ENCODE measurements around the gene PTPRZ1.

Gene PTPRZ1

DNA sequence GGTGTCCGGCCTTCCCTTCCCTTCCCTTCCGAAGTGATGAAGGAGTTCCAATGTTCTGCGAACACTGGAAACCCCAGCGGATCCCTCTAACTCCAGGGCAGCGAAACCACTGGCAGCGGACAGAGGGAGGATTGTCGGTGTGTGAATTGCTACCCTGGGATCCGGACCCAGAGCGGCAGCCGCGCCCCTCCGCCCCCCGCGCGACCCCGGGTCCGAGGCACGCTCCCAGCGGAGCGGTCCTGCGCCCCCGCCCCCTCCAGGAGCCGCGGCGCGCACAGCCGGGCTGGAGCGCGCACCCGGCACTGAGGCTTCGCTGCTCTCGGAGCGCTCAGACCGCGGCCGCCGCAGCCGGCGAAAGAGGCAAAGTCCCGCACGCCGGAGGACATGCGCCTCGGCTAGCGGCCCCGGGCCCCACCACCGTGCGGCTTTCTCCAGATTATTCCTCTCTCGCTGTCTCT lies at the start of gene PTPRZ1:
Gene PTPRZ1 (plus strand): TSS at position 331 of the 458 bp plus-strand sequence. CDS start 339 bp downstream, outside the sequence.
- no peak for DNase-seq

GRCh38 chr7:121824276-121824675 lies 48.7 kb upstream of the PTPRZ1 start:
- no peak for DNase-seq

GRCh38 chr7:121831351-121831750 lies 41.6 kb upstream of the PTPRZ1 start:
- DNase-seq: no peak

DNA sequence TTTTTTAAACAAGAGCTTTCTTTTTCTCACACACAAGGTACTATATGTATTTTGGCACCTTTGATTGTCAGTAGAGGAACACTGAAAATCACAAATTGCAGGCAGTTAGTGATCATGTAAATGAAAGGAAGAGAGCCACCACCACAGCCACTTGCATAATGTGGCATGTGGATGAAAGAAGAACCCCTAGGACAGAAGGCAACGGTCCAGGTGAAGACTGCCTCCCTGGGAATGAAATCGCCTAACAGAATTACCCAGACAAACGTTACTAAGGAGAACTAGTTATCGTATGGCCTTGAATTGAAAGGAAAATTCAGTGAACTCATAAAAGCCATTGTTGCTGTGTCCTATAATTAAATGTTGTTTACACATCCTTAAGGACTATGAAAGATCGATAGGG lies 41.2 kb upstream of the PTPRZ1 start:
- no peak for DNase-seq

DNA sequence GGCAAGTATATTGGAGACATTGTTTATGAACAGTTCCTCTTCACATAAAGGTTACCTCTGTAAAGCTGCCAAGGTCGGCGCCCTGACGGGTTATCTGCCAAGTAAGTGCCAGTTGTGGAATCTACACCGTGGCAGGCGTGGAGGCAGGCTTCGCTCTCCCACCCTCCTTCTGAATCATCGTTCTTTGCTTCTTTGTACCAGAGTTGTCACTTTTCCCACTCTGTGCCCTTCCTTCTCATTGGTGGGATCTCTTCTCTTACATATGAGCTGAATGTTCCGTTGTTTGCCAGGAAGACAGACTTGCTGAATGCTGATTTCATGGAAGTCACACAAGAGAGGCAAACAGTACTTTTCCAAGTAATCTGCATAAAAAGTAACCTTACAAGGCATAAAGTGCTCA lies 40.6 kb upstream of the PTPRZ1 start:
- no peak for DNase-seq

GRCh38 chr7:121833991-121834390 lies 39.0 kb upstream of the PTPRZ1 start:
- no peak for DNase-seq

DNA sequence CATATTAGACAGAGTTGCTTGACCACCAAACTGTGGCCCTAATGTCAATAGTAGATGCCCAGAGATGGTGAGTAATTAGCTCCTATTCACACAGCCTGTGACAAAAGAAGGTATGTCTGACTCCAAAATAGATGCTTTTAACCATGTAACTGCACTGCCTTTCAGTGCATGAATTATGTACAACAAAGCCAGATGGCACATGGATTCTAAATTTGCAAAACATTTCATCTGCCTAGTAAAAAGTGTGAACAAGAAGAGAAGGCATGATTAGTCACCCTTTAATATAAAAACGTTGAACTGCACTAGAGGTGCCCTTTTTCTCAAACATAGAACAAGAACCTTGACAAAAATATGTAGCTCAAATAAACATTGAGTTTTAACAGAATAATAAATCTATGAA lies 35.5 kb upstream of the PTPRZ1 start:
- DNase-seq: no peak

GRCh38 chr7:121847041-121847440 lies 25.9 kb upstream of the PTPRZ1 start:
- no peak for DNase-seq

DNA sequence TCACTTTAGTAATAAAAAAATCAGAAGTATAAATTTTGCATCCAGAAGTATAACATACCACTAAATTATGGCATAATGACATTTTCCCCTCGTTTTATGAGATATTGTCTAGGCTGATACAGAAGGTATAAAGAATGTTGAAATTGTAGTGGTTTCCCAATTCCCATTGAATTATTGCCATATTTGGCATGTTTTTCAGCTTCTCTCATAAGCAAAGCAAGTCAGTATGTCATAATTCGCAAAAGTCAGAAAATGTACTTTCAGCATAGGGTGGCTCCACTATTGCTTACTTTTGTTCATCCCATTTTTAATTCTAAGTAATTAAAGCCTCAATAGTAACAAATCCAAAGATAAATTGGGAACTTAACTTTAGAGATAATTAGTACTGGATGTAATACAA lies 19.7 kb upstream of the PTPRZ1 start:
- DNase-seq: no peak

DNA sequence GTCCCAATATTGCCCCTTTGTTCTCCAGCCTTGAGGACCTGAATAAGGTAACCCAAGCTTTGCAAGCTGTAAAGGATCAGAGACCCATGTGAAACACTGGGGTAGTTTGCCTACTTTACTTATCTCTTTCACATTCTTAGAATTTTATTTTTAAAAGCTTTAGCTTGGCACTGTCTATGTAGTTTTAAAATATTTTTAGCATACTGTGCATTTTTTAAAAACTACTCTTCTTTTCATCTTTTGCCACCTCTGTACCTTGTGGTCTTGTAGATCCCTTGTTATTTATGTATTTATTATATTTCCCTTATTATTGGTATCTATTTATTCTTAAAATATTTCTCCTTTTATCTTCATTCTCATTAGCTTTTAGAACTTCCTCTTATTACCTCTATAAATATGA lies 12.0 kb upstream of the PTPRZ1 start:
- DNase-seq: no peak

DNA sequence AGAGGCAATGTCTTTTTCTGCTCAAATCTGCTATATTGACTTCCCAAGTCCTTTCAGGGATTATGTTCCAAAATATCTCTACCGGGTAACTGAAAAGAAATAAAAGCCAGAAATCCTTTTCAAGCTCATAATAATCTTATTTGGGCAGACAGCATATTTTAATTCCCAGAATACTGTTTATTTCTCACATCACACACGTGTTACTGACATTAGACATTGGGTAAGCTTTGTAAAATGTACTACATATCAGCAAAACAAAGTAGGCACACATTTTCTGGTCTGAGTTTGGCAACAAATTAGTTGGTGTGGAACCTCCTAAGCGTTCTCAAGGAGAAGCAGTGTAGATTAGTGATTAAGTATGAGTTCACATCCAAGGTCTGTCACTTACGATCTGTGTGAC lies 10.4 kb upstream of the PTPRZ1 start:
- no peak for DNase-seq

GRCh38 chr7:121871188-121871587 lies 1.8 kb upstream of the PTPRZ1 start:
- DNase-seq: no peak

DNA sequence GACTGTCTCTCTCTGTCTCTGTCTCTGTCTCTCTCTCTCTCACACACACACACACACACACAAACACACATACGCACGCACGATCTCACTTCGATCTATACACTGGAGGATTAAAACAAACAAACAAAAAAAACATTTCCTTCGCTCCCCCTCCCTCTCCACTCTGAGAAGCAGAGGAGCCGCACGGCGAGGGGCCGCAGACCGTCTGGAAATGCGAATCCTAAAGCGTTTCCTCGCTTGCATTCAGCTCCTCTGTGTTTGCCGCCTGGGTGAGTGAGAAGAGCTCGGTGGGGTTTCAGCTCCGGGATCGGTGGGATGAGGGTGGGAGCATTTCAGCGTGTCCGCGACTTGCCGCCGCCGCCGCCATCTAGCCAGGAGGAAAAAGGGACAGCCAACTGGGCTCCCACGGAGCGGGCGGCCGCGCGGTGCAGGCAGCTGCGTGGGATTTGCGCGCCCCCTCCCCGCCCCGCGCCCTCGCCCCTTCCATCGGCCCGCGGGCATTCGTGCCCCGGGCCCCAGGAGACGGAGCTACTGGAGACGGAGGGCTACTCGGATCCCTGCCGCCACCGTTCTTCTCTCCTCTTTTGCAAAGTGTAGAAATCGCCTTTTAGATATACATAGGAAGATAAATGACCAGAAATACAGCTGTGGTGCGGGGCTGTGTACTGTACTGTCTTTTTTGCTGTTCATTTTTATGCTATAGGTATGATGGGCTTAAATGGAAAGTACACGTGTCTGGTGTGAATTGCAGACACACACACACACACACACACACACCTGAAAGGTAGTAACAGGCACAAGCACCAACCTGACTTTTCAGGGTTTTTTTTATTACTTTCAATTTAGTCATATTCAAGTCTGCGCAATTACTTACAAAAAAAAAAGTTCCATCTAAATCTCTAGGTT lies 581 bp downstream of the PTPRZ1 start:
- DNase-seq: no peak

DNA sequence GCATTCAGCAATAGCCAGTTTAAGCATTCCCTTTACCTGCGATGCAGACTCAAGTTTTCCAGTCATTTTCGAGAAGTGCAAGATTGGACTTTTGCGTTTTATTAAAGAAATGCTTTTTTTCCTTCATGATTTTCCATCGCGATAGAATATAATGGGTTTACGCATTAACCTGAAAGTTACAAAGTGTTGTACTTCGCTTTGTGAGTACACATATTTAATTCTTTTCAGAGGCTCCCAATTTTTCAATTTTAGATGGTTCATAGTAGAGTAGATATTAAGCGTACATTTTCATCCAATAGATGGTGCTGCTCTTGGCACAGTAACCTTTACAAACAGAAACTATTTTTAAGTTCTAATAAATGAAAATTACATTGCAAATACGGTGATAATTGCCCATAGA lies 1.3 kb downstream of the PTPRZ1 start:
- DNase-seq: no peak

DNA sequence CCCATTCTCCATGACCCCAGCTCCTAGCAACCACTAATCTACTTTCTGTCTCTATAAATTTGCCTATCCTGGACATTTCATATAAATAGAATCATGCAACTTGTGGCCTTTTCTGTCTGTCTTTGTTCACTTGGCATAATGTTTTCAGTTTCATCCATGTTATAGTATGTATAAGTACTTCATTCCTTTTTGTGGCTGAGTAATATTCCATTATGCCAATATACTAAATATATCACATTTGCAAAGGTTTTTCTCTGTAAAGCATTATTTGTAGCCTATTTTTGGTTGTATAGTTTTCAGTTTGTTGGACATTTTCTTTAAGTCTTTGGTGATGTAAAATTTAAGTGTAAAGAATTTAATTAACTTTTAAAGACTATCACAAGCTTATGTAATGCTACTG lies 2.2 kb downstream of the PTPRZ1 start:
- DNase-seq: no peak

DNA sequence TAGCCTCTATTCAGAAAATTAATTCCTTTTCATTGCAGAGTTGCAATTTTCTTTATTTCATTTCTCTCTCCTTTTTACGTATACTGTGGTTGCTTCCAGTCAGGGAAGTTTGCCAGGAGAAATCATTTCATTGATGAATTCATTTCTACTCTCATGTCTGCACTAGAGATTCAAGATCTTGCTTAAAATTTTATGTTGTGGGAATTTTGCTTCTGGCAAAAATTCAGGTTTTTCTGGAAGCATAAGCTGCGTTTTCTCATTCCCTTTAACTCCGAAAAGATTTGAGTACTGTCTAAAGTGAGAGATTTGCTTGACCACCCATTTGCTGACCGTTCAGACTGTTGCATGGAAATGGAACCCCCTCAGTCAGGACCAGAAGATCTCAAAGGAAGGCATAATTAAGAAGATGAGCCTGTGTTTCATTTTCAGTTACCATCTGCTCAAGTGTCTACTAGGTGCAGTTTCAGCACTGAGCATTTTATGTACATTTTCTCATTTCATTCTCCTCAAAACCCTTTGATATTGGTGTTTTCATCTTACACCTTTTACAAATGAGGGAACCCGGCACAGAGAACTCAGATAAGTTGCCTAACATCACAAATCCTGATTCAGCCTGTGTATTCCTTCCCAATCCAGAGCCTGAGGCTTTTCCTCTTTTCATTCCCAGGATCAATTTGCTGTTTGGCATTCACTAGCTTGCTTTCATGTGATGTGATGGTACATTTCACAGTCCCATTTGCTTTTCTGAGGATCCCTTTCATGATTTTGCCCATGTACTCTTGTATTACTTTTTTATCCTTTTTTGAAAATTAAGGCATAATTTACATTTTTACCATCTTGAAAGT lies 3.9 kb downstream of the PTPRZ1 start:
- DNase-seq: no peak

- no peak for DNase-seq
Observed at GRCh38 chr7:121878918-121879464, 6.0 kb downstream of the PTPRZ1 start.

GRCh38 chr7:121879544-121879943 lies 6.6 kb downstream of the PTPRZ1 start:
- DNase-seq: no peak

DNA sequence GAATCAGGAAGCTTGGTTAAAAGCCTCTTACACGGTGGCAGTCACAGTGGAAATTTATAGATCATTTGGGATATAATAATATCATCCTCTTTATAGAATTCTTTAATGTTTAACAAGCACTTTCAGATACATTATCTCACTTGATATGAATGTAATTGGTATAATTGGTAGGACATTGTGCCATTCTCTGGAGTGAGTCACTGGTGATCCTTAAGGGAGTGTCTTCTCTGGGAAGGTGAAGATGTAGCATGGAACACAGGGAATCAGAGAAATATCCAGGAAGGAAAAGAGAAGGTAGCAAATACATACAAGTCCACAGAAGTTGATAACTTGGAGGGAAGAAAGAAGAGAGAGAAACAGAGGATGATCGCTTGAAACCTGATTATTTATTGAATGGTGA lies 9.8 kb downstream of the PTPRZ1 start:
- no peak for DNase-seq

DNA sequence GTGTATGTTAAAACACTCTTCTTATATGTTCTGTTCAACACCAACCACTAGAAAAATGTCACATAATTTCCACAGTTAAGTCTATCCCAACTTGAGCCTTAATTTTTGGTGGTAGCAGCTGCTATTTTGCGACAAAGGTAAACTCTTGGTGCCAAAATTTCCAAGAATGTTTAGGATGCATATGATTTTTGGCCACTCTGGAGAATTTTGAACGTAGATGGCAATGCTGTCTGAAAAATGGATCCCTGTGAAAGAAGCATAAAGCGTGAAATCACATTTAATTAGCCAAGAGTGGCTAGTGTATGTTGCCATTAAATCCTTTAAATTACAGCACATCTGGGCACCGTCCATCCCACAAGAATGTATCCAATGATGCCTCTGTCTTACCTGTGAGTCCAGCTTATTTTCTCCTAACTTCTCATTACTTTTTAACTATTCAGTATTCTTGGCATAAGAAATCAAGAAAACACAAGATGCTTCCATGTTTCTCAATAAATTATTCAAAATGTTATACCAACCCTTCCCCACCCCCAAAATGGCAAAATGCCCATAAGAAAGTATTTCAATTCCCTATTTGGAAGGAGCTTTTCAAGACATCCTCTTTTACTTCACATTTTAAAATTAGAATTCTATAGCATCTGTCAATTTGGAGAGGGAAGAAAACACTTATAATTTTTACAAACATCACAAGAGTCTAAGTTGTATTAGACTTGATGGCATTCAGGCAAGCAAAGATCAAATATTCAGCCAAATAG lies 12.4 kb downstream of the PTPRZ1 start:
- DNase-seq: no peak

GRCh38 chr7:121887634-121888033 lies 14.7 kb downstream of the PTPRZ1 start:
- DNase-seq: no peak

DNA sequence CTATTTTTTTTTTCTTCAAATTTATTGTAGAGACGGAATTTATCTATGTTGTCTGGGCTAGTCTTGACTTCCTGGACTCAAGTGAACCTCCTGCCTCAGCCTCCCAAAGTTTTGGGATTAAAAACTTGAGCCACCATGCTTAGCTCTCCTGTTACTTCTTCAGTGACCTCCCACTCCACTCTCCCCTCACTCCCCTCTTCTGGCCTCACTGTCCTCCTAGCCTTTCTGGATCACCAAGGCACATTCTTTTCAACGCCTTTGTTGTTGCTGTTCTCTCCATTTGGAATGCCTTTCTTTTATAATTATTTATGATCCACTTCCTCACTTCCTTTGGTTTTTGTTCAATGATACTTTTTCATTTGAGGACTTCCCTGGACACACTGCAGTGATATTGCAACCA lies 17.9 kb downstream of the PTPRZ1 start:
- DNase-seq: no peak

- no peak for DNase-seq
Observed at GRCh38 chr7:121891731-121892130, 18.8 kb downstream of the PTPRZ1 start.

Data from NCI-H510A (cell line).